Activated CD4-positive, CD25-positive, alpha-beta regulatory T cell (primary cell): ENCODE measurements around the gene NFAM1.

ENCODE experiments used
- DNase-seq, 4 experiments: peaks; one replicate each; lab custom pipeline; 2025; lab: John Stamatoyannopoulos, UW

Gene NFAM1

GRCh38 chr22:42439821-42440674, 7.8 kb upstream of the NFAM1 start:
- DNase-seq, result no peak

- no peak for DNase-seq
Measured at GRCh38 chr22:42439021-42439567, 6.9 kb upstream of the NFAM1 start.

- no peak for DNase-seq
Measured at GRCh38 chr22:42438293-42438650, 6.1 kb upstream of the NFAM1 start.

GRCh38 chr22:42437488-42438292, 5.5 kb upstream of the NFAM1 start:
- peak; percentile 74 to 79 (median 76) for DNase-seq

- no peak for DNase-seq
Measured at GRCh38 chr22:42436404-42436803, 4.2 kb upstream of the NFAM1 start.

GRCh38 chr22:42434748-42435425, 2.7 kb upstream of the NFAM1 start:
- DNase-seq, result no peak

GRCh38 chr22:42433754-42434682, 1.8 kb upstream of the NFAM1 start:
- no peak for DNase-seq

- no peak for DNase-seq
Measured at GRCh38 chr22:42432818-42433217, 615 bp upstream of the NFAM1 start.

- DNase-seq, result no peak
Measured at GRCh38 chr22:42431401-42432019, 693 bp downstream of the NFAM1 start.

GRCh38 chr22:42430528-42431125, 1.6 kb downstream of the NFAM1 start:
- no peak for DNase-seq

GRCh38 chr22:42428760-42429159, 3.4 kb downstream of the NFAM1 start:
- DNase-seq, result no peak

- DNase-seq, result no peak
Measured at GRCh38 chr22:42428025-42428424, 4.2 kb downstream of the NFAM1 start.

GRCh38 chr22:42427167-42427566, 5.0 kb downstream of the NFAM1 start:
- no peak for DNase-seq

- DNase-seq, result no peak
Measured at GRCh38 chr22:42425989-42426355, 6.2 kb downstream of the NFAM1 start.

- no peak for DNase-seq
Measured at GRCh38 chr22:42425337-42425988, 6.7 kb downstream of the NFAM1 start.

GRCh38 chr22:42419243-42419881, 12.8 kb downstream of the NFAM1 start:
- no peak for DNase-seq

GRCh38 chr22:42418811-42419242, 13.4 kb downstream of the NFAM1 start:
- no peak for DNase-seq

GRCh38 chr22:42417645-42418305, 14.4 kb downstream of the NFAM1 start:
- no peak for DNase-seq
